Stimulated activated CD4-positive, alpha-beta T cell treated with anti-CD3 and anti-CD28 coated beads, Interleukin-12 subunit alpha, Interleukin-12 subunit beta, amount 100 ng/mL, for 4 hours (primary cell): Measurements from ENCODE around the gene SARDH.
"Not testable (repeated sequence)": the region's sequence is repeated elsewhere in the genome, so short reads cannot be mapped to it uniquely, and the experiment has no call there.

Source experiments
- DNase-seq: peaks from one replicate; pipeline ENCODE4 v3.0.0-alpha.2; 2020

Gene SARDH

DNA sequence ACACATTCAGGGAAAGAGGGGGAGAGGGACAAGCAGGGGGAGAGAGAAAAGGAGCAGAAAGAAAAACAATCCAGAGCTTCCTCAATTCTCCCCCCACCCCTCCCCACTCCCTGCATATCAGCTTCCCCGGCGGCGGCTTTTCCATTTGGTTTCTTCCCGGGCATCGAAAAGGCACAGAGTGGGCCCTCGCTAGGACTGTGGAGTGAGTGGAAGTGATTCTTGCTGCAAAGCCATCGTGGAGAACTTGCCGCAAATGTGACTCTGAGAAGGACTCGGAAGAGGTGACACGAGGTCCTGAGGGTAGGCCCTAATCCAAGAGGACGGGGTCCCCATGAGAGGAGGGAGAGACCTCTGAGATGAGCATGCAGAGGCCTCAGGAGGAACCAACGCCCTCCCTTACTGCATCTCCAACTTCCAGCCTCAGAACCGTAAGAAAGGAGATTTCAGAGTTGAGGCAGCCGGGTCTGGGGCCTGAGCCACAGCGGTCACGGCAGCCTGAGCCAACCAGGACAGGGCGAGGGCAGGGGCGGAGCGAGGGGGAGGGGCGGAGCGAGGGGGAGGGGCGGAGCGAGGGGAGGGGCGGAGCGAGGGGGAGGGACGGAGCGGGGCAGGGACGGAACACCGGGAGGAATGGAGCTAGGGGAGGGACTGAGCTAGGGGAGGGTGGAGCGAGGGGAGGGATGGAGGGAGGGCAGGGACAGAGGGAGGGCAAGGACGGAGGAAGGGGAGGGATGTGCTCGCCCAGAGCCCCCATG lies 21.2 kb upstream of the SARDH start:
- DNase-seq = no peak

DNA sequence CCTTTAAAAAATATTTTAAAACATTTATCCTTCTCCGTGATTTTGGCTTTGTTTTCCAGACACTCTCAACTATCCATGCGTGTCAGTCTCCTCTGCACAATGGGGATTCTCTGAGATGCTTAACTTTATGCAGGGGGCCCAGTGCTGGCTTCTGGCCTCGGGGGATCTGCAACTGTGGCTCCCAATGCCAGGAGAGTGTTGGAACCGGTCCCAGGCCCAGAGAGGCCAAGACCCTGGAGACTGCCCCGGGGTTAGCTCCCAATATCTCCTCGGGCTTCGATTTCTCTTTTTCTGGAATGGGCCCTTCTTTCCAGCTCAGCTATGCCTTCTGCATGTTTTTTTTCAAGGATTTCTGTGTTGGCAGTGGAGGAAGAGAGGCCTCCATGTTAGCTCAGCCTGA lies 20.1 kb upstream of the SARDH start:
- no peak for DNase-seq

DNA sequence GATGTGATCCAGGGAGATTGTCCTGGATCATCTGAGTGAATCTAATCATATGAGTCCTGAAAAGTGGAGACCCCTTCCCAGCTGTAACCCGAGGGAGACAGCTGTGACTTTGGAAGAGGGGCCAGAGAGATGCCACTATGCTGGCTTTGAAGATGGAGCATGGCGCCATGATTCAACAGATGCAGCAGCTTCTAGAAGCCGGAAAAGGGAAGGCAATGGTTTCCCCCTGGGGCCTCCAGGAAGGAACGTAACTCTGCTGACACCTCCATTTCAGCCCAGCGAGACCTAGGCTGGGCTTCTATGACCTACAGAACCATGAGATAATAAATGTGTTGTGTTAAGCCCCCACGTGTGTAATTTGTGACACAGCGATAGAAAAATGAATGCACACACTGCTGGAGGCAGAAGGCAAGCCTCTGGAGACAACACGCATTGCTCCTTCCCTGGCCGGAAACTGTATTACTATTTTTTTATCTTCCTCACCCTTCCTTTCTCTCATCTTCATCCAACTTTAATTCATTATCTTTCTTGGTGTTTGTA lies 16.6 kb upstream of the SARDH start:
- DNase-seq = no peak

DNA sequence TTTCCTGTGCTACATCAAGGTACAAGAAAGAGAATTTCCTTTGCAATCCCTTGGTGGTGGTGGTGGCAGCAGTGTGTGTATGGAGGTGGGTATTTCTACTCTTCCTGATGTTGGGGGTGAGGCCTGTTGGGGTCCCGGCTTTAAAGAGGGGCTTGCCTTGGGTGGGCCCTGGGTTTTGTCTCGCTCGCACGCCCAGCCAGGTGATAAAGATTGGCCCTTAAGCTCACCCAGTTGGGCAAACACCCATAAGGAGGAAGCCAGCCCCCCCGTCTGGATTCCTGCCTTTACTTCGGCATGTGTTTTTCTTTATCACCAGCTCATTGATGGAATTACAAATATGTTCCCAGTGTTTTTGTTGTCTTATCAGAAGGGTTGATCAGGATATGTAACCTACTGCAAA lies 16.0 kb upstream of the SARDH start:
- no peak for DNase-seq

DNA sequence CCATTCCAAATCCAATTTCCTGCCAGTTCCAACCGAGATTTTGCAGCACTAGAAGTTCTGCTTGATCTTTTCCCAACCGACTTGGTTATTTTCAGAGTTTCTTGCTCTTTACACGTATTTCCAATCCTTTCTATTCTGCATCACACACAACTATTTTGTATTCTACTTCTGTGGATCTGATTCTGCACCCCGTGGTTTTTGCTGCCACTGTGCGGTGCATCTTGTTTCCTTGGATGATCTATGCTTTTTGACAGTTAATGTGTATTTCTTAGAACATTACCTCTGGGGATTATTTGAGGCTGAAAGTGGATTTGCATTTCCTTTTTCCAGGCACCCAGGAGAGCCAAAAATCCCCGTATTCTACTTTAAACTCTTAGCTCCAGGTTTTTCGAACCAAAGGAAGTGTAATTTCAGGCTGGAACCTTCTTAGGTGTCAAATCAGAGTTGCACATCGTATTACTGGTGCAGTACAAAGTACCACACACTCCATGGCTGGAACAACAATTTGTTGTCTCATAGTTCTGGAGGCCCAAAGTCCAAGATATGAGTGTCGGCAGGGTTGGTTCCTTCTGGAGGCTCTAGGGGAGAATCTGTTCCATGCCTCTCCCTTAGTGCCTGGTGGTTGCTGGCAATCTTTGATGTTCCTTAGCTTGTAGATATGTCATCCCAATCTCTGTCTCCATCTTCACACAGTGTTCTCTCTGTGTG lies 14.7 kb upstream of the SARDH start:
- no peak for DNase-seq

DNA sequence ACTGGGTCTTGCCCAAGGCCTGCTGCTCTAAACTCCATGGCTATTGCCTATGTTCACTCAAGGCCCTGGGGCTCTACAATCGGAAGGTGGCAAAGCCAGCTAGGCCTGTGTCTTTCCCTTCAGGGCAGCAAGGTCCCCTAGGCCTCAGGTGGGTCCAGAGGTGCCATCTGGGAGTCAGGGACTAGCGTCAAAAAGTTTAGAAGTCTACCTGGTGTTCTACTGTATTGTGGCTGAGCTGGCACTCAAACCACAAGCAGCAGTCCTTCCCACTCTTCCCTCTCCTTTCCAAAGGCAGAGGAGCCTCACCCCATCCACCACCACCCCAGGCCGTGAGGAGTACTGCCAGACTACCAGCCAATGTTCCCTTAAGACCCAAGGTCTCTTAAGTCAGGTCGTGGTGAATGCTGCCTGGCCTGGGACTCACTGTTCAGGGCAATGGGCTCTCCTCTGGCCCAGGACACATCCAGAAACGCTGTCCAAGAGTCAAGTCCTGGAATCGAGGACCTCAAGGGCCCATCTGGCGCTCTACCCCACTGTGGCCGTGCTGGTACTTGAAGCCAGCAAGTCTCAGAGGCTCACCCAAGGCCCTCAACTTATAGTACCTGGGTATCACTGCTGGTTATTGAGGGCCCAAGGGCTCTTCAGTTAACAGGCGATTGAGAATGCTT lies 13.0 kb upstream of the SARDH start:
- no peak for DNase-seq

DNA sequence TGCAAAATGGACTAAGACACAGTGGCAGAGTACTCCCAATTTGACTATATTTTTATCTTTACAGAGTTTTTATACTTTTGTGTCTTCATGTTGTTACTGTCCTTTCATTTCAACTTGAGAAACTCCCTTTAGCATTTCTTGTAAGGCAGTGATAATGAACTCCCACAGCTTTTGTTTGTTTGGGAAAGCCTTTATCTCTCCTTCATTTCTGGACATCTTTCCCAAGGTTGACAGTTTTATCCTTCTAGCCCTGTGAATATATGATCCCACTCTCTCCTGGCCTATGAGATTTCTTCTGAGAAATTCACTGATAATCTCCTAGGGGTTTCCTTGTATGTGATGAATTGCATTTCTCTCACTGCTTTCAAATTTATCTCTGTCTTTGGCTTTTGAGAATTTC lies 9.2 kb upstream of the SARDH start:
- no peak for DNase-seq

DNA sequence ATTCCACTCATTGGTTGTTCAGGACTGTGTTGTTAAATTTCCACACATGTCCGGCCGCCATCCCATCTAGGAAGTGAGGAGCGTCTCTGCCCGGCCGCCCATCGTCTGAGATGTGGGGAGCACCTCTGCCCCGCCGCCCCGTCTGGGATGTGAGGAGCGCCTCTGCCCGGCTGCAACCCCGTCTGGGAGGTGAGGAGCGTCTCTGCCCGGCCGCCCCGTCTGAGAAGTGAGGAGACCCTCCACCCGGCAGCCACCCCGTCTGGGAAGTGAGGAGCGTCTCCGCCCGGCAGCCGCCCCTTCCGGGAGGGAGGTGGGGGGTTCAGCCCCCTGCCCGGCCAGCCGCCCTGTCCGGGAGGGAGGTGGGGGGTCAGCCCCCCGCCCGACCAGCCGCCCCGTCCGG lies 6.4 kb upstream of the SARDH start:
- not testable (repeated sequence) for DNase-seq

DNA sequence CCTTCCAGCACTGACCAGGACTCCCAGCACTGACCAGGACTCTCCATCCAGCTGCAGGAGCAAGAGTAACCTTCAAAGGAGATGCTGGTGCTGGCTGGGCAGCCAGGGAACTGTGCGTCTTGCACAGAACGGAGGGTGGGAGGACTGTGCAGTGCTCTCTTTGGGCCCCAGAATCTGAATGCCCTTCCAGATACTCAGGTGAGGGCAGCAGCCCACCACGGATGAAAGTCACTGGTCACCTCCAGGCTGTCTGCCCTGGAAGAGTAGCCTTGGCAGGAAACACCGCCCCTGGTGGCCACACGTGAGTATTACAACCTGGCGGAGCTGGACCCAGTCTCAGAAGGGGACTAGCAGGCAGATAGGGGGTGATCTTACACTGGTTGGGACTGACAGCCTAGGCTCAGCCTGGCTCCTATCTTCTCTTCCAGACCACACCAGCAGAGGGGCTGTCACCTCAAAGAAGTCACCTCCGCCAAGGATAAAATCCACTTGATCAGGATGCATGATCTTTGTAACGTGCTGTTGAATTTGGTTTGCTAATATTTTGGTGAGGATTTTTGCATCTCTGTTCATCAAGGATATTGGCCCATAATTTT lies 4.8 kb upstream of the SARDH start:
- peak; percentile 75 for DNase-seq

DNA sequence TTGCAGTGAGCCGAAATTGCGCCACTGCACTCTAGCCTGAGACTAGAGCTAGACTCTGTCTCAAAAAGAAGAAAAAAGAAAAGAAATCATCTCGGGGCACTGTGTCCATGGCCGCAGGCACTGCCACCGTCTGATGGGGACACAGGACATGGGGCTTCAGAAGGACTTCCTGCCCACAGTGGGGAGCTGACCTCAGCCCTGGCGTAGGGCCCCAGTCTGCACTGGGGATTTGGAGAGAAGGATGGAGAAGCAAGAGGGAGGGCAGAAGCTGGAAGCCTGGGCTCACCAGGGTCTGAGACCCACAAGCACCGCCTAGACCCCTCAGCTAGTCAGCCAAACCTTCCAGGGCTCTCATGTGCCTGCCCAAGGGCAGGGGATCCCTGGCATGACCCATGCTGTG lies 4.1 kb upstream of the SARDH start:
- no peak for DNase-seq

DNA sequence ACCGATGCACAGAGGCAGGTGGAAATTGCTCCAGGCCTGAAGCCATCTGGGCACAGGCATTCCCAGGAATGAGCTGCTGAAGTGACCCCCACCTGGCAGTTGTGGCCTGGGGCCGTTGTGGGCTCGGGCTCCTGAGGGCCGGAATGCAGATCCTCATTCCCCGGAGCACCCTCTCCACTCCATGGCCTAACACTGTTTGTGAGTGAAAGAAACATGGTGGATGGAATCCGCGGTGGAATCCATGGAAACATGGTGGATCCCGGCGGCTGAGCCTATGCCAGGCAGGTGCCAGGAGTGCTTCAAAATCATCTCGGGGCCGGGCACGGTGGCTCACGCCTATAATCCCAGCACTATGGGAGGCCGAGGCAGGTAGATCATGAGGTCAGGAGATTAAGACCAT lies 3.6 kb upstream of the SARDH start:
- DNase-seq = no peak

DNA sequence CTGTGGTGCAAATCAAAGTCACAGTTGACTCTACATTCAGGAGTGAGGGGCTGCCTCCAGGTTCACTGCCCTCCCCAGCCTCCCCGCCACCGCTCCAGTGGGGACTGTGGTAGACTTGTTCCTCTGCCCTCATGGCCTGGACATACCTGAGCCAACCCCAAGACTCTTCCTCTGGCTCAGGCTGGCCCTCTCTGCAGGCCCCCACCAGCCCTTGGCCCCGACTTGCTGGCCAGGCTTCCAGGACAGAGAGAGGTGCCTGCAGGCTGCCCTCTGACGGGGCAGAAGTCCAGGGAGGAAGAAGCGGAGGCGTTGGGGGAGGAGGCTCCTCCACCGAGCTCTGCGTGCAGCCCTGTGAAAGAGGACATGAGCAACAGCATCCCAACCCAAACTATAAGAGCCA lies 2.8 kb upstream of the SARDH start:
- DNase-seq = no peak

DNA sequence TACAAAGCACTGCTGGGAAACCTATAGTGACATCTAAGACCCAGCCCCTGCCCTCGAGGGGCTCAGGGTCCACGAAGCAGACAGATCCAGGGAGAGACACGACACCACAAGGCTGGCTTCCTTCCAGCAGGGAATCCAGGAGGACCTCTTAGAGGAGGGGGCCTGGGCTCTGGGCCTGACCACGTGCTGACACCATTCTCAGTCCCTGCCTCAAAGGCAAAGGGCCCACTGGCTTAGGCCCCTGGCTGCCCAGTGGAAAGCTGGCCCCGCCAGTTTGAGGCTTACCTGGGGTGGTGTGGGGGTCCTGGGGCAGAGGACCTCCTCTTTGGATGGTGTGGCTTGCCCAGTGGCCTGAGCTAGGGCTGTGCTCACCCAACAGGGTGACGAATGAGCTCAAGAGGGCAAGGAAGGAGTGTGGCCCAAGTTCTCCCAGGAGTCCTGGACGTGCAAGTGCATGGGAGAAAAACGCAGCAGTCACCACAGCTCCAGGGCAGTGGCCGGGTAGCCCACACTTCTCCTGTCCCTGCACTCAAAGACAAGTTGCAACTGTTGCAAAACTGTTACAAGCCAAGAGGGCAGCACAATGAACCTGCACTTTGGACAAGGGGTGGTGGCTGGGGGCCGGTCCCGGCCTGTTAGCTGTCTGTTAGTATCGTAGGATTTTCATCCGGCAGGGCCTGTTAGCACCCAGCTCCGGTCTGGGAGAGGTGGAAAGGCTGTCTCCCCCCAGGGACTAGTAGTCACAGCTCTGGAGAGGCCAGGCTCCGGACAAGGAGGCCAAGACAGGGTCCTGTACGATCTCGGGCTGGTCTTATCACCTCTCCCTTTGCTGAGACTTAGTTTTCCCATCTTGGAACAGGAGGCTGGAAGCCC lies 1.5 kb upstream of the SARDH start:
- DNase-seq = no peak

DNA sequence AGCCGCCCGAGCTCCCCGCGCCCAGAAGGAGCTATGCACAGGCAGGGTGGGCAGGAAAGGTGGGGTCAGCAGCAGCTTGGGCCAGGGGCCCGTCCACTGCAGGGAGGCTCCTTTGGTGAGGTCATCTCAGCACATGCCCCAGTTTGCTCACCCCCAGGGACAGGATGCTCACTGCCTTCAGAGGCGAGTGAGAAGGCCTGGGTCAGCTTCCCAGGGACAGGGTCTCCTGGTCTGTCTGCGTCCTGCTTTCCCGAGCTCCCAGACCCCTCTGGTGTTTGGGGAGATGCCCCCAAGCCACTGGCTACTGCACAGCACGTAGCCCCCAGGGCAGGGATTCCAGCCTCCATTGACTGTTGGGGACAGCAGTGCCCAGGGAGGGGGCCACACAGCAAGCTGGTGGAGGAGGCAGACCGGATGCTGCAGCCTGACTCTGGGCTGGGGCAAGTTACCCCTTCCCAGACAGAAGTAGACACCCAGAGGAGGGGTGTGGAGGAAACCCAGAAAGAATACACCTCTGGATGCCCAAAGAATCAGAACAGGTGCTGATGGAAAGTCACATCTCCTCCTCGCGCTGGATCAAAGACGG lies 581 bp upstream of the SARDH start:
- no peak for DNase-seq

DNA sequence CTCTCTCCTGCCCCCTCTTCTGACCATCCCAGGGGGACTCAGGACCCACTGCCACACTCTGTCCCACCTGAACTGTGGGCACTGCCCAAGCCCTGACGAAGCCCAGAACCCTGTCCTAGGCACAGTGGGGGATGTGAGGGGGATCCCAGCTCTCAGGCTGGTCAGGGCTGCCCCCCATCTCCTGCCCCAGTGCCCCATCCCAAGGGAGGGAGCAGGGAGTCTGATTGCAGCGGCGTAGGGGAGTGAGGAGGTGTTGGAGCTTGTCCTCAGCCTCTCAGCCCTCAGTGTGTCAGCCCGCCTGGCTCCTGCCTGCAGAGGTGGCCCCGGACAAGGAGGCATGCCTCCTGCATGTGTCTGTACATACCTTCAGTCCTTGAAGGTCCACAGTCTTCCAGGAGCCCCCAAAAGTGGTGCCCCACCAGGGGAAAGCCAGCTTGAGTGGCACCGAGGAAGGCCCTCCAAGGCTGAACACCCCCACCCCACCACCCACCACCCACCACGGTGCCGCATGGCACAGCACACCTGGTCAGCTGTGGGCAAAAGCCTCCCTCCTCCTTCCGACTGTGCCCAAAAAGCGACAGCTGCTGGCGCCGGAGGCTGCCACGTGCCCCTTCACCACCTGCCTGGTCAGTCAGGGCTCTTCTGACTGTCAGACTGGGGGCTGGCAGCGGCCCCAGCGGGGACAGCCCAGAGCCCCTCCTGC lies 930 bp downstream of the SARDH start:
- DNase-seq = no peak

DNA sequence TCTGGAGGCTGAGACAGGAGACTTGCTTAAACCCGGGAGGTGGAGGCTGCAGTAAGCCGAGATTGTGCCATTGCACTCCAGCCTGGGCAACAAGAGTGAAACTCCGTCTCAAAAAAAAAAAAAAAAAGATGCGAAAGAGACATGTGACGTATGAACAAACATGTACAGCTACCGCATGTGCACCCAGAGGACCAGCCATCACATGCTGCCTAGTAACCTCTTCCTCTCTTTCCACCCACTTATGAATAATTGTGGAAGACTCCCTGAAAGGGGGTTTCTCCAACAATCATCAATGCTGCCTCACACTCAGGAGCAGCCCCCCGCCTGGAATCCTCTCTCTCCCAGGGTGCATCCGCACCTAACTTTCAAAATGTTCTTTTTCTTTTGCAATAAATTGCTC lies 2.2 kb downstream of the SARDH start:
- DNase-seq = no peak

DNA sequence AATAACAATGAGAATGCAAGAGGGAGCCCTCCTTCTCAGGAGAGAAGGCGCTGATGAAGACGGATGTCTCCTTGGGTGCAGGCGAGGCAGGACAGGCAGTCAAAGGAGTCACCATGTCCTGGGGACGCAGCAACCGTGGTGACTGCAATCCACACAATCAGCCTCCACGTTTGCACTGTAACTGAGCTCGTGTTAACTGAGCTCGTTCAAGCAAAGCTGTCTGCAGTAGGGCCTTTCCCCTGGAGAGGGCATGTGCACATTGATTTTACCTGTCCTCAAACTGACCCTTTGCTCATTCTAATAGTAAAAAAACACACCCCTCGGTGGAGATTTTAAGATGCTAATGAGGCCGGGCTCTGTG lies 2.8 kb downstream of the SARDH start:
- no peak for DNase-seq

DNA sequence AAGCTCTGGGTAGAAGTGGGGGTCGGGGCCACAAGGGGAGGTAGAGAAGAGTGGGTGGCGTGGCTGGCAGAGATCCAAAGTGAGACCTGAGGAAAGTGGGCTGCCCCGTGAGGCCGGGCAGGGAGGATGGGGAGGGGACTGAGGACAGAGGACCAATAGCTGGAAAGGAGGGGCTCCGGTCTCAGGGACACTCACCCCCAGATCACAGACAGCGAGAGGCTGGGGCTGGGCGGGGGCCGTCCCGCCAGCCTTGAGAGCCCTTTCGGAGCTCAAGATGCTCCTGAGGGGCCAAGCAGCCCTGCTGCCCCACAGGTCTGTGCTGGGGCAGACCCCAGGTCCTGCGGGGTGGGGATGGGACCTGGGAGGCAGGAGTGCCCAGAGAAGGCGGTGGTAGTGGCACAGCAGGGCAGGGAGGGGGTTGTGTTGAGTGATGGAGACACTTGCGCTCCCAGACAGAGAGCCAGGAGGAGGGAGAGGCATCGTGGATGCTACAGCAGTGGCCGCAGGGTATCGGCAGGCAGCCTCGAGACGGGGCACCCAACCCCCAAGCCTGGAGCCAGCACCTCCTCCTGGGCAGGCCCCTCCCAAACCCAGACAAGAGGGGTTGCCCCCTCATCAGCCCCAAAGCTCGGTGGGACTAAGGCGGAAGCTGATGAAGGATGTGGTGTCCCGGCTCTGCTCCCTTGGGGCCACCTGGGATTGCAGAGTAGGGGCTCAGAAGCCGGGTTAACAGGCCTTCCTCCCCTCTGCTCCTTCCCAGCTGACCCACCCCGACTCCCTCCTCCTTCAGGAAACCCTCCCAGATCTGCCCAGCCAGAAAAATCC lies 3.4 kb downstream of the SARDH start:
- DNase-seq = no peak

DNA sequence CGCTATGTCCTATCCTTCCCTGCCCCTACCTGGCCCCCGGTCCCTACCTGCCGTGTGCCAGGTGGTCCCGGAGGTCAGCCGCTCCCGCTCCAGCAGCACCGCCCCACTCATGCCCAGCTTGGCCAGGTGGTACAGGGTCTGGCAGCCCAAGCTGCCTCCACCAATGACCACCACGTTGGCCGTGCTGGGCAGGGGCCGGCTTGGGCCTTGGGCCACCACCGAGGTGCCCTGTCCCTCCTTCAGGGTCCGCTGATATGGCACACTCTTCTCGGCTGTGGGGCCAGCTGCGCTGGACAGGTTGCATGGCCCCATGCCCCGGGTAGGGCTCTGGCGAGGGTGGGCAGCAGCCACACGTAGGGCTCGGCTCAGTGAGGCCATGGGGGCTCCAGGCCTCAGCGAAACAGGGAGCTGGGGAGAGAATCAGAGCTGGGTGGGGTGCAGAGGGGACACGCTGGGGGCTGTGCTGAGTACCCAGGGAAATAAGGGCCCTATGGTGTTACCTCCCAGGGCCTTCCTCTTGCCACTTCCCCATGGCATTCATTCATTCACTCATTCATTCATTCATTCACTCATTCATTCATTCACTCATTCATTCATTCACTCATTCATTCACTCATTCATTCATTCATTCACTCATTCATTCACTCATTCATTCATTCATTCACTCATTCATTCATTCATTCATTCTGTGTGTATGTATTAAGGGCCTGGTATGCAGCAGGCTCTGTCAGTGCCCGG lies 4.2 kb downstream of the SARDH start:
- no peak for DNase-seq

DNA sequence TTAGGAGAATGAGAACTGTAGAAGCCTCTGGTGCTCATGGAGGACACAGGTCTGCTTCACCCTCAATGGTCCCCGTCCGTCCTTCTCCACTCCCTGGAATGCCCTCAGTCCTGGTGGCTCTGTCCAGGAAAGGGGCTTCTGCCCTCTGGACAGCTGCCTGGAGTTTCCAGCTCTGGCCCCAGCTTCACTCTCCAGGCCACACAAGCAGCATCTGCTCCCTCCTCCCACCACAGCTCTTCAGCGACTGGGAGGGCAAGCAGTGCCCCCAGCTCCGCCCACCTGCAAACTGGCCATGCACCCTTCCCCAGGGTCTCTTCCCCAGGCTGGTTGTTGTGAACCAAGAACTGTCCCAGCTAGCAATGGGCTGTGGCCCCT lies 4.7 kb downstream of the SARDH start:
- DNase-seq = no peak
